Fibroblast of the aortic adventitia (primary cell): ENCODE results near the gene PREX1. TPM values are rescaled to one million over a fixed set of nuclear protein-coding genes. Genes with fewer than 3 reads are reported as not detected.

Source experiments
- DNase-seq: peaks from one replicate; pipeline ENCODE4 v3.0.0-alpha.2; 2010; ENCODE audit warnings: low read depth
- H3K4me3 ChIP-seq: 2 replicates; pipeline ENCODE4 v1.5.1; 2011; ENCODE audit warnings: low read depth, mild to moderate bottlenecking, control low read depth, low read length, moderate library complexity
- CTCF ChIP-seq: IDR thresholded peaks from 2 replicates; pipeline ENCODE4 v1.5.1; 2011; ENCODE audit warnings: mild to moderate bottlenecking, low read length, control low read depth, inconsistent platforms; ENCODE audit not compliant: insufficient read depth
- total RNA-seq: library from RNA; depleted of rRNA; stranded (reverse); fragments of >200 nt; gene quantifications from 2 replicates; pipeline ENCODE4 v1.2.3, GENCODE V29; 2012; ENCODE audit warnings: low replicate concordance

PREX1 gene
- total RNA-seq, 1 donor = 13.0 TPM

- H3K4me3 ChIP-seq = no peak overlapping the region
- no peak for TF ChIP-seq CTCF
- DNase-seq = no peak
Observed at GRCh38 chr20:48592107-48592940, 235.5 kb downstream of the PREX1 start.

GRCh38 chr20:48586730-48587129, 241.1 kb downstream of the PREX1 start:
- H3K4me3 ChIP-seq = no peak overlapping the region
- no peak for TF ChIP-seq CTCF
- DNase-seq = no peak

- no peak for TF ChIP-seq CTCF
- no peak for DNase-seq
Observed at GRCh38 chr20:48585061-48585870, 242.5 kb downstream of the PREX1 start.

GRCh38 chr20:48584391-48585060, 243.3 kb downstream of the PREX1 start:
- no peak for DNase-seq
- TF ChIP-seq CTCF = no peak
- no peak overlapping the region for H3K4me3 ChIP-seq

More at GRCh38 chr20:48585061-48585870, 242.5 kb downstream of the PREX1 start:
- H3K4me3 ChIP-seq = no peak overlapping the region

GRCh38 chr20:48583801-48584200, 244.0 kb downstream of the PREX1 start:
- no peak for DNase-seq
- H3K4me3 ChIP-seq = no peak overlapping the region
- TF ChIP-seq CTCF = no peak

GRCh38 chr20:48583171-48583570, 244.6 kb downstream of the PREX1 start:
- no peak for DNase-seq
- H3K4me3 ChIP-seq = no peak overlapping the region
- no peak for TF ChIP-seq CTCF
